Activated CD8-positive, alpha-beta T cell treated with anti-CD3 and anti-CD28 coated beads for 36 hours (primary cell): ENCODE data around the gene DIS3L. TPM values are rescaled to one million over a fixed set of nuclear protein-coding genes. Genes with fewer than 3 reads are reported as not detected.
"Not testable (repeated sequence)": the region's sequence is repeated elsewhere in the genome, so short reads cannot be mapped to it uniquely, and the experiment has no call there.

Experiments used
- ATAC-seq: fragments of 200-7000 bp; cut with Tn5 transposase; one replicate; pipeline ENCODE4 v1.10.0; 2021; ENCODE audit warnings: mild to moderate bottlenecking, moderate library complexity
- CTCF ChIA-PET: fragments of 350-600 bp; sonication (Branson Sonifier 250); formaldehyde crosslinking; loops from one replicate; lab custom pipeline; 2021; ENCODE audit warnings: antibody characterized with exemption; lab: Charles Lee
- POLR2A ChIA-PET: fragments of 350-600 bp; sonication (Branson Sonifier 250); formaldehyde crosslinking; loops from one replicate; lab custom pipeline; 2021; ENCODE audit warnings: antibody characterized with exemption; lab: Charles Lee
- DNase-seq: peaks from one replicate; pipeline ENCODE4 v3.0.0-alpha.2; 2020
- H3K27ac Mint-ChIP-seq: one replicate; pipeline ENCODE4 v1.8.0; 2021; ENCODE audit warnings: mild to moderate bottlenecking, mixed read lengths
- H3K27me3 Mint-ChIP-seq: one replicate; pipeline ENCODE4 v1.8.0; 2021; ENCODE audit warnings: mixed read lengths
- H3K36me3 Mint-ChIP-seq: one replicate; pipeline ENCODE4 v1.8.0; 2021; ENCODE audit warnings: low read depth, mixed read lengths
- H3K4me1 Mint-ChIP-seq: one replicate; pipeline ENCODE4 v1.8.0; 2021; ENCODE audit warnings: low read depth, mixed read lengths
- H3K4me3 Mint-ChIP-seq: one replicate; pipeline ENCODE4 v1.8.0; 2021; ENCODE audit warnings: mild to moderate bottlenecking, moderate library complexity, mixed read lengths
- H3K9me3 Mint-ChIP-seq: one replicate; pipeline ENCODE4 v1.8.0; 2021; ENCODE audit warnings: mixed read lengths
- CTCF ChIP-seq: fragments of 200-600 bp; IDR thresholded peaks from one replicate; pipeline ENCODE4 v1.8.0; 2022; ENCODE audit warnings: antibody characterized with exemption, mild to moderate bottlenecking
- intact Hi-C: fragments of 100-400 bp; cut with micrococcal nuclease; formaldehyde crosslinking; loops from one replicate; pipeline ENCODE4 v1.10.0; 2022
- total RNA-seq, 2 experiments: library from RNA; stranded (reverse); gene quantifications; one replicate each; pipeline ENCODE4 v1.2.3, GENCODE V29; 2021

Gene DIS3L
- total RNA-seq, 2 experiments from 2014 or later: 23.6 to 23.7 TPM

GRCh38 chr15:66359740-66360139 lies 66.4 kb downstream of the DIS3L start:
- H3K4me3 Mint-ChIP-seq: no peak overlapping the region
- peaks cover 10% of the 10 kb centered on the region for H3K4me1 Mint-ChIP-seq
- intact Hi-C loops: loop anchor here (10.0 kb wide), 1 partner anchor 135 kb away; the partner anchor contains the start of gene SNAPC5
- H3K27me3 Mint-ChIP-seq: no peaks in the 10 kb centered on the region
- POLR2A ChIA-PET: no interaction called here
- H3K27ac Mint-ChIP-seq: no peak overlapping the region
- H3K9me3 Mint-ChIP-seq: no peaks in the 10 kb centered on the region
- ATAC-seq: no peak
- no peak for DNase-seq
- TF ChIP-seq CTCF: no peak
- peaks cover 8% of the 10 kb centered on the region for H3K36me3 Mint-ChIP-seq
- CTCF ChIA-PET: no interaction called here

- H3K4me3 Mint-ChIP-seq, H3K27ac Mint-ChIP-seq, H3K36me3 Mint-ChIP-seq, CTCF ChIA-PET, H3K27me3 Mint-ChIP-seq, H3K4me1 Mint-ChIP-seq, intact Hi-C loops, POLR2A ChIA-PET, ATAC-seq, H3K9me3 Mint-ChIP-seq, DNase-seq: not testable (repeated sequence)
Measured at GRCh38 chr15:66361745-66362460, 68.5 kb downstream of the DIS3L start.

- ChIA-PET POLR2A (no interaction called here), CTCF (no interaction called here)
- TF ChIP-seq CTCF: no peak
- Mint-ChIP-seq H3K27ac (no peak overlapping the region), H3K36me3 (no peaks in the 10 kb centered on the region), H3K9me3 (no peaks in the 10 kb centered on the region), H3K4me3 (no peak overlapping the region), H3K4me1 (no peaks in the 10 kb centered on the region), H3K27me3 (no peaks in the 10 kb centered on the region)
- ATAC-seq (no peak), DNase-seq (no peak)
- intact Hi-C loops: no loop called here
Measured at GRCh38 chr15:66362776-66363175, 69.4 kb downstream of the DIS3L start.

- POLR2A ChIA-PET: no interaction called here
- H3K9me3 Mint-ChIP-seq: no peaks in the 10 kb centered on the region
Measured at GRCh38 chr15:66364944-66365528, 71.7 kb downstream of the DIS3L start.

More at GRCh38 chr15:66364944-66365528, 71.7 kb downstream of the DIS3L start:
- CTCF ChIA-PET: no interaction called here
- no peak for DNase-seq
- ATAC-seq: no peak
- H3K27ac Mint-ChIP-seq: no peak overlapping the region
- no peaks in the 10 kb centered on the region for H3K27me3 Mint-ChIP-seq
- H3K4me1 Mint-ChIP-seq: peaks cover 7% of the 10 kb centered on the region
- no peak overlapping the region for H3K4me3 Mint-ChIP-seq
- intact Hi-C loops: no loop called here
- H3K36me3 Mint-ChIP-seq: no peaks in the 10 kb centered on the region
- no peak for TF ChIP-seq CTCF
